GM21737 (cell line): Measurements from ENCODE around the gene PRR20A.
"Not testable (repeated sequence)": the region's sequence is repeated elsewhere in the genome, so short reads cannot be mapped to it uniquely, and the experiment has no call there.

Experiments
- ATAC-seq: cut with Tn5 transposase; IDR thresholded peaks from one replicate; pipeline ENCODE4 v1.9.1; 2021; ENCODE audit warnings: mild to moderate bottlenecking, moderate library complexity; ENCODE audit not compliant: unreplicated experiment

The PRR20A gene

DNA sequence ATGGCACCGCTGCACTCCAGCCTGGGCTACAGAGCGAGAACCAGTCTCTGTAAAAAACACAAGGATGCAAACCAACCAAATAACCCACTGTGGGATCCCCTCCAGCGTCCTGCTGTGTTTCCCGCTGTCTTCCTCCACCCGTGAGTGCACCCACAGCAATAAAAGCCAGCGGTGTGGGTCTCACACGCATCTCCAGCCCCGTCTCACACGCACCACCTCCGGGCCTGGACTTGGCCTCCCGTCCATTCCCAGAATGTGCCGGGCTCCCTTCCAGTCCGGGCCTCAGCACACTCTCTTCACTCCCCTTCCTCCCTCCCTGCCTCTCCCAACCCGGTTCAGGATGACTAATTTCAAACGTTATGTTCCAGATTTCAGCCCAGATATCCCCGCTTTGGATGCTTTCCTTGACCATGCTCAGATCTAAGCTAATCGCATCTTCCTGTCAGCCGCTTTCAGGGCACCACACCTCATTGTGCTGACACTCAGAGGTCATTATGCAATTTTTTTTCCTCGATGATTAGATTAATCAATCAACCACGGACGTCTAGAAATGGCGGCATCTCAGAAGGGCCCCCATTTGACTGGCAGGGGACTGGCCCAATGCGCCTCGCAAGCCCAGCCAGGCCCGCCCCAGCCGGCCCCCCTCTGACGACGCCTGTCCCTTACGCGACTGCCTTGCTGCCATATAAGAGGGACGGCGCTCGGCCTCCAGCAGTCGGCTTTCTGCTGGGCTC lies at the start of gene PRR20A:
PRR20A (plus strand) TSS at position 684 of the 734 bp plus-strand sequence. CDS start 387 bp downstream, outside the sequence.
- ATAC-seq: not testable (repeated sequence)

DNA sequence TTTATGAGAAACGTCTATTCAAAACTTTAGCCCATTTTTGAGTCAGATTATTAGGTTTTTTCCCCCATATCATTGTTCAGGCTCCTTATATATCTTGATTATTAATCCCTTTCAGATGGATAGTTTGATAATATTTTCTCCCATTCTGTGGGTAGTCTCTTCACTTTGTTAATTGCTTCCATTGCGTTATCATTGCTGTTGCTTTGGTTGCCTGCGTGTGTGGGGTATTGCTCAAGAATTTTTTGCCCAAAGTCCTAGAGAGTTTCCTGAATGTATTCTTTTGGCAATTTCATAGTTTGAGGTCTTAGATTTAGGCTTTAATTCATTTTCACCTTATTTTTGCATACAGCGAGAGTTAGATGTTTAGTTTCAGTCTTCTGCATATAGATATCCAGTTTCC lies 25.8 kb upstream of the PRR20A start:
- ATAC-seq: no peak

DNA sequence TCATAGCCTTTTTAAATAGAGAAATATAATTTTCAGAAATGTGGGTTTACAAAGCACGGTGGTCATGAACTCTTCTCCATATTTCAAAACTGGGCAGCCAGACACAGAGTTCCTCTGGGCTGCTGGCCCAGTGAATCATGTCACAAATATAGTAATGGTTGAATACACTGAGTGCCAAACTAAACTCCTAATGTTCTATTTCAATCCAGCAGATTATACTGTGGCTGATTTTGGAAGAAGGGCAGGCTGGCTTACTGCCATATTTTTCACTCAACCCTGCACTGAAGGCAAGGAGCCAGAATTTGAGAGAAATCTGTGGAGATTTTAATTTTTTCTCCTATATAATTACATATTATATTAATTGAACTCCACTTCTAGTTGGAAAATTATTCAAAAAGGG lies 17.0 kb upstream of the PRR20A start:
- no peak for ATAC-seq

DNA sequence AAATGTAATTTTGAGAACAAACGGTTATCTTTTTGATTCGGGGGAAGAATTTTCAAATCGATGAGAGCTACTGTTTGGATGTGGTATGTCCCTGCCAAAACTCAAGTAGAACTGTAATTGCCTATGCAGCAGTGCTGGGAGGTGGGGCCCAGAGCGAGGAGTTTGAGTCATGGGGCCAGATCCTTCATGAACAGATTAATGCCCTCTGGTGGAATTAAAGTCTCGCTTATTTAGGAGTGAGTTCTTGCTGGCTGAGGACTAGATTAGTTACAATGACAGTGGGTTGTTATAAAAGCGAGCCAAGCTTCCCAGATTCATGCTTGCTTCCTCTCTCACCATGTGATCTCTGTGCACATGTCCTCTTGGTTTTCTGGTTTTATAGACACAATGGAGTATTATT lies 11.8 kb upstream of the PRR20A start:
- ATAC-seq: no peak

DNA sequence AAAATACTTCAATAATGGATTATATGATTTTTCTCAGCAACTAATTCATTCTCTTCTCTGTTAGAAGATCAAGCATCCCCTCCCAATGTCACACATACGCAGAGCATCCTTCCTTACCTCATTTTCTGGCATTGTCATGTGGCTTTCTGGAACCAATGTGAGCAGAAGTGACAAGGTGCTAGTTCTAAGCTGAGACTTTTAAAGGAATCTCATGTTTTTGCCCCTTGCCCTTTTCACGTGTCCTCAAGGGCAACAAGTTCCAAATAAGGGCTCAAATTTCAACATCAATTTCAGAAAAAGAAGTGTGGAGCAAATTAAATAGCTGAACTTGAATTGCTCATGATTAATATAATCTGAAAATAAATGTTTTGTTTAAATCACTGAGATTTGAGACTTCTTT lies 4.6 kb upstream of the PRR20A start:
- no peak for ATAC-seq

DNA sequence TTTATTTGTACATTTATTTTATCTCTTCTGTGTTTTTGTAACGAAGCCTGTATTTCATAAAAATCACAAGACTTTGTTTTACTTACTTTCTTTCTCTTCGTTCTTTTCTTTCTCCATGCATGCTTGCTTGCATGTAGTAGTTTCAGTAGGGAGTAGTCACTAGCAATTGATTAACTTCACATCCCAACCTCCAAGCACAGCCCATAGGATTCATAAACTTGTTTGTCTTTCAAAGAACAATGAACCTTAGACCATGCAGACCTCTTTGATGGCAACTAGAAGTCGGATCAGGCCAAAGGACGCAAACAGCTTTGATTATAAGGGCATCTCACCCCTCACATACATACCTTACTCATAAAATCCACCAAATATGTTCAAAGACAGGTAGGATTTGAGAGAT lies 3.1 kb upstream of the PRR20A start:
- no peak for ATAC-seq

DNA sequence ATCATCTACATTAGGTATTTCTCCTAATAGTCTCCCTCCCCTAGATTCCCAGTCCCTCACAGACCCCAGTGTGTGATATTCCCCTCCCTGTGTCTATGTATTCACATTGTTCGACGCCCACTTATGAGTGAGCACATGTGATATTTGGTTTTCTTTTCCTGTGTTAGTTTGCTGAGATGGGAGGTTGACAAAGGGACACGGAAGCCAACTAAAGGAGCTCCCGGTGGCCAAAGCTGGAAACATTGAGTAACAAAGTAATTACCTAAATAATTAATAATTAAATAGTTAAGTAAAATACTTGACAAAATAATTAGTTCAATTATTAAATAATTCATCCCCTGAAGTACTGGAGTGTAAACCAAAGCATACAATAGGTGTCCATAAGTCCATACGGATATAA lies 1.7 kb upstream of the PRR20A start:
- ATAC-seq: no peak

DNA sequence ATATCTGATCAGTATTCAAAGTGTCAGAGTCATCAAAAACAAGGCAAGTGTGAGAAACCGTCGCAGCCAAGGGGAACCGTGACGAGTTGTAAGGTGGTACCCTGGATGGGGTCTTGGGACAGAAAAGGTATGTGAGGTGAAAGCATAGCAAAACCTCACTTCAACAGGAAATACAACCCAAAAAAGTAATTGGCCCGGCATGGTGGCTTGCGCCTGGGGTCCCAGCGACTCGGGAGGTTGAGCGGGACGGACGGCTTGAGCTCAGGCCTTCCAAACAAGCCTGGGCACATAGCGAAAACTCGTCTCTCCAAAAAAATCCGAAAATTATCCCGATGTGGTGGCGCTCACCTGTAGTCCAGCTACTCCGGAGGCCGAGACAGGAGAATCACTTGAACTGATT lies 937 bp upstream of the PRR20A start:
- not testable (repeated sequence) for ATAC-seq

DNA sequence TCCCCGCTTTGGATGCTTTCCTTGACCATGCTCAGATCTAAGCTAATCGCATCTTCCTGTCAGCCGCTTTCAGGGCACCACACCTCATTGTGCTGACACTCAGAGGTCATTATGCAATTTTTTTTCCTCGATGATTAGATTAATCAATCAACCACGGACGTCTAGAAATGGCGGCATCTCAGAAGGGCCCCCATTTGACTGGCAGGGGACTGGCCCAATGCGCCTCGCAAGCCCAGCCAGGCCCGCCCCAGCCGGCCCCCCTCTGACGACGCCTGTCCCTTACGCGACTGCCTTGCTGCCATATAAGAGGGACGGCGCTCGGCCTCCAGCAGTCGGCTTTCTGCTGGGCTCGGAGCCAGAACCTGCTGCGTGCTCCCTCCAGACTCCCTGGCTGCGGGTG lies 6.5 kb downstream of the PRR20A start, which contains the start of gene PRR20B:
PRR20B (plus strand) TSS at position 301 of the 400 bp plus-strand sequence. CDS start 387 bp downstream, outside the sequence.
- ATAC-seq: not testable (repeated sequence)

DNA sequence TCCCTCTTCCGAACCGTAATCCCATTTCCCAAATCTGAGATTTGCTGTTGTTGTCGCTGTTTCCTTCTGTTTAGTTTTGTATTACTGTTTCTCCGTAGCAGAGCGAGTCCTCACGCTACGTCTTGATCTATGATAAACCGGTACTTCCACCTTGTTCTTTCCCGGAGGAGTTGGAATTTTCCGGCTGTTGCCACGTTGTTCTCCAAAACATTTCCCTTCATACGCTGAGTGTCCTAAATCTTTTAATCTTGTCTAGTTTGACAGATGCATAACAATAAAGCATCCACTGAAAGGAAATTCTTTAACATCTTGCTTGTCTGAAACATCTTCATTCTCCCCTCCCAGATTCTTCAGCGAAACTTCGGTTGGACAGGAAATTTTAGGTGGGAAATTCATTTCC lies 7.4 kb downstream of the PRR20A start:
- ATAC-seq: not testable (repeated sequence)

DNA sequence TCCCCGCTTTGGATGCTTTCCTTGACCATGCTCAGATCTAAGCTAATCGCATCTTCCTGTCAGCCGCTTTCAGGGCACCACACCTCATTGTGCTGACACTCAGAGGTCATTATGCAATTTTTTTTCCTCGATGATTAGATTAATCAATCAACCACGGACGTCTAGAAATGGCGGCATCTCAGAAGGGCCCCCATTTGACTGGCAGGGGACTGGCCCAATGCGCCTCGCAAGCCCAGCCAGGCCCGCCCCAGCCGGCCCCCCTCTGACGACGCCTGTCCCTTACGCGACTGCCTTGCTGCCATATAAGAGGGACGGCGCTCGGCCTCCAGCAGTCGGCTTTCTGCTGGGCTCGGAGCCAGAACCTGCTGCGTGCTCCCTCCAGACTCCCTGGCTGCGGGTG lies 13.0 kb downstream of the PRR20A start, which contains the start of gene PRR20C:
PRR20C (plus strand) TSS at position 301 of the 400 bp plus-strand sequence. CDS start 387 bp downstream, outside the sequence.
- ATAC-seq: not testable (repeated sequence)

DNA sequence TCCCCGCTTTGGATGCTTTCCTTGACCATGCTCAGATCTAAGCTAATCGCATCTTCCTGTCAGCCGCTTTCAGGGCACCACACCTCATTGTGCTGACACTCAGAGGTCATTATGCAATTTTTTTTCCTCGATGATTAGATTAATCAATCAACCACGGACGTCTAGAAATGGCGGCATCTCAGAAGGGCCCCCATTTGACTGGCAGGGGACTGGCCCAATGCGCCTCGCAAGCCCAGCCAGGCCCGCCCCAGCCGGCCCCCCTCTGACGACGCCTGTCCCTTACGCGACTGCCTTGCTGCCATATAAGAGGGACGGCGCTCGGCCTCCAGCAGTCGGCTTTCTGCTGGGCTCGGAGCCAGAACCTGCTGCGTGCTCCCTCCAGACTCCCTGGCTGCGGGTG lies 19.6 kb downstream of the PRR20A start, which contains the start of gene PRR20D:
PRR20D (plus strand) TSS at position 301 of the 400 bp plus-strand sequence. CDS start 387 bp downstream, outside the sequence.
- not testable (repeated sequence) for ATAC-seq

DNA sequence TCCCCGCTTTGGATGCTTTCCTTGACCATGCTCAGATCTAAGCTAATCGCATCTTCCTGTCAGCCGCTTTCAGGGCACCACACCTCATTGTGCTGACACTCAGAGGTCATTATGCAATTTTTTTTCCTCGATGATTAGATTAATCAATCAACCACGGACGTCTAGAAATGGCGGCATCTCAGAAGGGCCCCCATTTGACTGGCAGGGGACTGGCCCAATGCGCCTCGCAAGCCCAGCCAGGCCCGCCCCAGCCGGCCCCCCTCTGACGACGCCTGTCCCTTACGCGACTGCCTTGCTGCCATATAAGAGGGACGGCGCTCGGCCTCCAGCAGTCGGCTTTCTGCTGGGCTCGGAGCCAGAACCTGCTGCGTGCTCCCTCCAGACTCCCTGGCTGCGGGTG lies 26.2 kb downstream of the PRR20A start, which contains the start of gene PRR20E:
PRR20E (plus strand) TSS at position 301 of the 400 bp plus-strand sequence. CDS start 387 bp downstream, outside the sequence.
- not testable (repeated sequence) for ATAC-seq

DNA sequence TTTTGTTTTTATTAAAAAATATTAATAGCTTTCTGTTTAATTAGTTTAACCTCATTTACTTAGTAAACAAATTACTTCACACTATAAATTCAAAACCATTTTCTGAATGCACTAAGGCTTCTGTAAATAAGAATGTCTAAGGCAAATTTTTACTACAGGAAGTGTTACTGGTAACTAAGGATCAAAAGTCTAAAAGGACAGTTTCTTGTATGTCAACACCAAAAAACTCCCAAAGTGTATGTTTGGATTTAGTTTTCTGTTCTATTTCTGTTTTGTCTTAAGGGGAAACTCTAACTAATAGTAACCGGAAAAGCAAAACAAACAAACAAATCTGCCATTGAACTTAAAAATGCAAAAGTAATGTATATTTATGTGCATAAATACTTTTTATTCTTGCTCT lies 50.9 kb downstream of the PRR20A start:
- no peak for ATAC-seq
